OCI-LY7 (cell line): ENCODE data around the gene ADSS1. TPM values are rescaled to one million over a fixed set of nuclear protein-coding genes. Genes with fewer than 3 reads are reported as not detected.

Source experiments
- BruUV-seq: library from RNA; stranded (reverse); fragments of 400-500 nt; replicated peaks from 2 replicates; lab custom pipeline; 2021; lab: Mats Ljungman, UMichigan
- CTCF ChIA-PET: fragments of 300-600 bp; sonication (Branson Sonifier 250); formaldehyde crosslinking; loops from one replicate; lab custom pipeline; 2022; ENCODE audit warnings: antibody characterized with exemption; ENCODE audit not compliant: unreplicated experiment; lab: Charles Lee
- POLR2A ChIA-PET: fragments of 300-600 bp; sonication (Branson Sonifier 250); formaldehyde crosslinking; loops from one replicate; lab custom pipeline; 2022; ENCODE audit warnings: antibody characterized with exemption; lab: Charles Lee
- DNase-seq: peaks from one replicate; pipeline ENCODE4 v3.0.0-alpha.2; 2015; ENCODE audit warnings: low spot score
- H2AFZ ChIP-seq: fragments of 200-600 bp; sonication (generic), shearing (Covaris generic); 2 replicates; pipeline ENCODE4 v1.6.1; 2014; ENCODE audit warnings: mild to moderate bottlenecking, antibody characterized with exemption, low read length, moderate library complexity
- H3K27ac ChIP-seq: fragments of 200-600 bp; sonication (generic); 2 replicates; pipeline ENCODE4 v1.5.1; 2014; ENCODE audit warnings: mixed run types, low read depth, mild to moderate bottlenecking, moderate library complexity, low read length, inconsistent platforms; ENCODE audit not compliant: poor library complexity, severe bottlenecking
- H3K36me3 ChIP-seq: fragments of 200-600 bp; sonication (generic); 2 replicates; pipeline ENCODE4 v1.6.1; 2014; ENCODE audit warnings: mild to moderate bottlenecking, antibody characterized with exemption, low read length, moderate library complexity, mixed read lengths; ENCODE audit not compliant: insufficient read depth
- H3K4me1 ChIP-seq: fragments of 200-600 bp; sonication (generic); 2 replicates; pipeline ENCODE4 v1.5.1; 2014; ENCODE audit warnings: mild to moderate bottlenecking, low read length; ENCODE audit not compliant: insufficient read depth, poor library complexity, severe bottlenecking
- H3K4me2 ChIP-seq: fragments of 200-600 bp; sonication (generic); 2 replicates; pipeline ENCODE4 v1.6.1; 2014; ENCODE audit warnings: mild to moderate bottlenecking, low read length
- H3K4me3 ChIP-seq: fragments of 200-600 bp; sonication (generic); 2 replicates; pipeline ENCODE4 v1.5.1; 2014; ENCODE audit warnings: mild to moderate bottlenecking, low read depth, low read length; ENCODE audit not compliant: poor library complexity, severe bottlenecking
- H3K79me2 ChIP-seq: fragments of 200-600 bp; sonication (generic); 2 replicates; pipeline ENCODE4 v1.6.1; 2016; ENCODE audit warnings: low read depth, mild to moderate bottlenecking, low read length, moderate library complexity, mixed read lengths; ENCODE audit not compliant: insufficient read depth
- H3K9me2 ChIP-seq: fragments of 200-600 bp; sonication (generic); 2 replicates; pipeline ENCODE4 v1.6.1; 2016; ENCODE audit warnings: mild to moderate bottlenecking, low read length, mixed read lengths; ENCODE audit not compliant: insufficient read depth
- H3K9me3 ChIP-seq: fragments of 200-600 bp; sonication (generic); 2 replicates; pipeline ENCODE4 v1.6.1; 2014; ENCODE audit warnings: mild to moderate bottlenecking, mixed run types, low read length, mixed read lengths
- H4K20me1 ChIP-seq: fragments of 200-600 bp; sonication (generic); 2 replicates; pipeline ENCODE4 v1.6.1; 2014; ENCODE audit warnings: mild to moderate bottlenecking, antibody characterized with exemption, low read length, moderate library complexity, mixed read lengths; ENCODE audit not compliant: insufficient read depth
- CTCF ChIP-seq: fragments of 200-600 bp; sonication (generic); conservative IDR thresholded peaks from 2 replicates; pipeline ENCODE4 v1.5.1; 2014; ENCODE audit warnings: mild to moderate bottlenecking, antibody characterized with exemption, low read length, moderate library complexity, mixed read lengths
- EZH2phosphoT487 ChIP-seq: fragments of 200-600 bp; sonication (generic); IDR thresholded peaks from 2 replicates; pipeline ENCODE4 v1.6.1; 2018; ENCODE audit warnings: low read depth, borderline replicate concordance, mild to moderate bottlenecking, mixed run types, antibody characterized with exemption, low read length, moderate library complexity, mixed read lengths
- intact Hi-C: fragments of 100-400 bp; cut with micrococcal nuclease; formaldehyde crosslinking; loops from one replicate; pipeline ENCODE4 v1.10.0; 2022; ENCODE audit not compliant: unreplicated experiment
- total RNA-seq, 2 experiments: library from RNA; depleted of rRNA in 1 of 2; stranded (reverse); fragments of >200 nt in 1 of 2; shearing (Covaris generic) in 1 of 2; gene quantifications; 2 replicates each; pipeline ENCODE4 v1.2.3, GENCODE V29; 2014 to 2022

The ADSS1 gene
- total RNA-seq, 2 experiments from 2014 or later, result 2.8 TPM; not detected in 1

DNA sequence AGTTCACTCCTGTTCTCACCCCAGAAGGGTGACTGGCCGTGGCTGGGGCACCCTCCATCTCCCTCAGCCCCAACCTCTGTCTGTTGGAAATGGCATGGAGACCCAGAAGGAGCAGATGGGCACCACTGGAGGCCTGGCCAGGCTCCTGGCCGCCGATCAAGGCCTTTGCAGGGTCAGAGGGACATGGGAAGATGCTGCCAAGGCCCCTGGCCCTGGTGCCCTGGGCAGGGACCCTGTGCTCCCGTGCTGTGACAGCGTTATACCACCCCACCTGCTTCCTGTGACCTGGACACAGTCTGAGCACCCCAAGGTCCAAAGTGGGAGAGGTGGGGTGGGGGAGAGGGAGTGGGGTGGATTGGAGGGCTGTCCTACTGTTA lies 31.1 kb upstream of the ADSS1 start:
- 0 out of 2 replicates have a peak, but pooled peaks cover 5% of the 10 kb centered on the region for H4K20me1 ChIP-seq
- no peak overlapping the region for H2AFZ ChIP-seq
- H3K4me3 ChIP-seq, result no peak overlapping the region
- H3K27ac ChIP-seq, result no peak overlapping the region
- peaks cover 28% of the 10 kb centered on the region for H3K4me1 ChIP-seq
- H3K36me3 ChIP-seq, result peaks cover 6% of the 10 kb centered on the region; the same call in 1 of the 2 replicates
- BruUV-seq, result no TSS peak
- intact Hi-C loops, result no loop called here
- TF ChIP-seq EZH2phosphoT487, result no peak
- no peak for TF ChIP-seq CTCF
- no peak for DNase-seq
- peaks cover 14% of the 10 kb centered on the region; the same call in 1 of the 2 replicates for H3K79me2 ChIP-seq
- H3K9me3 ChIP-seq, result no peaks in the 10 kb centered on the region
- ChIA-PET CTCF (no interaction called here), POLR2A (no interaction called here)
- no peaks in the 10 kb centered on the region for H3K9me2 ChIP-seq
- no peak overlapping the region for H3K4me2 ChIP-seq

DNA sequence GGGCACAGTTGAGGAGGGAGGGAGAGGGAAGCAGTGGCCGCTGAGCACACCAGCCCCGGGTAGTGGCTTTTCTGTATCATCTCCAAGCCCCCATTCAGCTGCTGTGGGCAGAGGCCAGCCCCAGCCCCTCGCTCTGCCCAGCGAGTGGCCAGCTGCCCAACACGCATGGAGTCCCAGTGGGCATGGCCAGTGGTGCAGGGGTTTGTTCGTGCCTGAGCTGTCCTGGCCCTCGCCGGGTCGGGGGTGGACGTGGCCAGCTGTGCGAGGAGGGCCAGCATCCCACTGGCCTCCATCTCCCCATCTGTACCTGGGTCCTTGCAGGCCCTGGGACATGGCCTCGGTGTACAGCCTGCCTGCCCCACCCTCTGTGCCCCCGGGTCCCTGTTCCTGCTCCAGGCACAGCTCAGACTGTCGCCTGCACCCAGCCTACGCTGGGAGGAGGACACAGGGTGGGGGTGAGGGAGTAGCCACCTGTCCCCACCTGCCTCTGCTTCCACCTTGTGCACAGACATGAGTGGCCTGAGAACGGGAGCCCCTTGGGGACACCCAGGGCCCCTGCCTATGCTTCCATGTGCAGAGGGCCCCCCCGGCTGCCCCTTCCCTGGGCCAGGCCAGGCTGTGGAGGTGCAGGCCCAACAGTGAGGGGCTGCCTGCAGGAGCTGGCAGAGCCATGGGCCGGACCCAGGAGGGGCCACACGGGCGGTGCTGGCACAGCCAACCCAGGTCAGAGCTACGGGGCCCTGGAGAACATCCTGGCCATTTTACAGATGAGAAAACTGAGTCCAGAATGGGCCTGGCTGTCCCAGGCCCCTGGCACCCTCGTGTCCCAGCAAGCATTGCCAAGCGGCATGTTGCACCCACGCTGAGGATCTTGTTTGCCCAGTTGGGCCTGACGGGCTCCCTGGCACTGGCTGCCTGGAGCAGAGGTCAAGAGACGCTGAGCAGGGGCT lies 30.3 kb upstream of the ADSS1 start:
- Histone ChIP-seq H3K9me2 (no peaks in the 10 kb centered on the region), H3K4me2 (no peak overlapping the region), H4K20me1 (0 out of 2 replicates have a peak, but pooled peaks cover 5% of the 10 kb centered on the region), H3K9me3 (no peaks in the 10 kb centered on the region), H3K79me2 (peaks cover 14% of the 10 kb centered on the region; the same call in 1 of the 2 replicates), H3K36me3 (peaks cover 6% of the 10 kb centered on the region; the same call in 1 of the 2 replicates), H2AFZ (no peak overlapping the region), H3K4me3 (no peak overlapping the region), H3K27ac (no peak overlapping the region), H3K4me1 (peaks cover 20% of the 10 kb centered on the region)
- BruUV-seq, result no TSS peak
- no peak for DNase-seq
- ChIA-PET POLR2A (no interaction called here), CTCF (no interaction called here)
- TF ChIP-seq EZH2phosphoT487 (no peak), CTCF (no peak)
- intact Hi-C loops, result no loop called here
